Left ventricle myocardium inferior (tissue), 1 donor: ENCODE results near the gene TMEM182. TPM values are rescaled to one million over a fixed set of nuclear protein-coding genes. Genes with fewer than 3 reads are reported as not detected.
A peak's percentile ranks its signal among the peaks of the same experiment; 100 is the strongest.

ENCODE experiments used
- DNase-seq: peaks from one replicate; pipeline ENCODE4 v3.0.0-alpha.2; 2020
- H3K27ac ChIP-seq: fragments of 200-600 bp; replicated peaks from 2 replicates; pipeline ENCODE4 v1.8.0; 2021
- H3K27me3 ChIP-seq: fragments of 200-600 bp; 2 replicates; pipeline ENCODE4 v1.8.0; 2021; ENCODE audit warnings: low read depth
- H3K36me3 ChIP-seq: fragments of 200-600 bp; 2 replicates; pipeline ENCODE4 v1.8.0; 2021
- H3K4me1 ChIP-seq: fragments of 200-600 bp; 2 replicates; pipeline ENCODE4 v1.8.0; 2021
- H3K4me3 ChIP-seq: fragments of 200-600 bp; 2 replicates; pipeline ENCODE4 v1.8.0; 2021; ENCODE audit warnings: mild to moderate bottlenecking, moderate library complexity
- H3K9me3 ChIP-seq: fragments of 200-600 bp; replicated peaks from 2 replicates; pipeline ENCODE4 v1.8.0; 2021
- CTCF ChIP-seq: fragments of 200-600 bp; IDR thresholded peaks from 2 replicates; pipeline ENCODE4 v1.8.0; 2021; ENCODE audit warnings: antibody characterized with exemption, mild to moderate bottlenecking, borderline replicate concordance
- intact Hi-C: fragments of 100-400 bp; cut with micrococcal nuclease; formaldehyde crosslinking; loops from one replicate; pipeline ENCODE4 v1.11.0; 2022
- total RNA-seq: library from RNA; stranded (reverse); fragmentation: NEBNext Ultra II Directional; extraction: Animal tissue kit (Norgen Biotek cat#: 25700); gene quantifications from one replicate; pipeline ENCODE4 v1.2.1, GENCODE V29; 2021
- donor health status: DM: no; HTN: yes; CAD: no; lungs with severe emphysema.

Gene TMEM182
- total RNA-seq, 1 donor from 2014 or later: 174 TPM

- Histone ChIP-seq H3K27ac (no peak overlapping the region), H3K36me3 (no peaks in the 10 kb centered on the region), H3K4me3 (no peak overlapping the region), H3K4me1 (peaks cover 13% of the 10 kb centered on the region), H3K9me3 (no peaks in the 10 kb centered on the region), H3K27me3 (no peaks in the 10 kb centered on the region)
- intact Hi-C loops: no loop called here
- DNase-seq: peak; percentile 18
- TF ChIP-seq CTCF: peak; percentile 64
Observed at GRCh38 chr2:102841107-102841840, 79.4 kb downstream of the TMEM182 start.

- H3K9me3 ChIP-seq: no peaks in the 10 kb centered on the region
- H3K4me3 ChIP-seq: no peak overlapping the region
- H3K36me3 ChIP-seq: no peaks in the 10 kb centered on the region
- no peak overlapping the region for H3K27ac ChIP-seq
- intact Hi-C loops: no loop called here
- no peak for TF ChIP-seq CTCF
- peaks cover 18% of the 10 kb centered on the region for H3K4me1 ChIP-seq
- no peaks in the 10 kb centered on the region for H3K27me3 ChIP-seq
- DNase-seq: no peak
Observed at GRCh38 chr2:102843764-102844443, 82.1 kb downstream of the TMEM182 start.

- Histone ChIP-seq H3K27me3 (no peaks in the 10 kb centered on the region), H3K36me3 (no peaks in the 10 kb centered on the region), H3K27ac (no peak overlapping the region), H3K4me1 (peaks cover 16% of the 10 kb centered on the region), H3K9me3 (no peaks in the 10 kb centered on the region), H3K4me3 (no peak overlapping the region)
- DNase-seq: no peak
- TF ChIP-seq CTCF: no peak
- intact Hi-C loops: no loop called here
Observed at GRCh38 chr2:102844911-102845310, 83.1 kb downstream of the TMEM182 start.

DNA sequence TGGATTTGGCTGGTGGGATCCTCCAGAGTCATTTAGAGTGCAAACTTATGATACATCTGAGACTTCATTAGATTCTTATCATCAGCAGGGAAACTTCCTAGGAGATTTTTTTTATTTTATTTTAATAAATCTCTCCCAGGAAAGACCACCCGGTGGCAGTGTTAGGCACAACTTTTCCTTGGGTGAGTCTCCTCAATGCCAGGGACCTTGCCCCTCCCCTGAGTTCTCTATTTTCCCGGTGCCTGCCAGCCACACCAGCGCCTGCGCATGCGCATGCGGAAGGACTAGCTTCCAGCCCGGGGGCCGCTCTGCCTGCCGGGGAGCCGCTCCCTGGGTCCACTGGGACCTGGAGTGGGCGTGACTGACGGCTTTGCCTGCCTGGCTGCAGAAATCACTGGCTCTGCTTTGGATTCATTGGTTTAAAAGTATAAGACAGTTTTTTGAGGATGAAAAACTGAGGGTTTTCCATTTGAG is 86.6 kb downstream of the TMEM182 start:
- Histone ChIP-seq H3K4me3 (peak overlapping the region; percentile 58), H3K4me1 (peaks cover 9% of the 10 kb centered on the region), H3K9me3 (no peaks in the 10 kb centered on the region), H3K27ac (no peak overlapping the region), H3K27me3 (peaks cover 7% of the 10 kb centered on the region), H3K36me3 (no peaks in the 10 kb centered on the region)
- peak; percentile 85 for DNase-seq
- intact Hi-C loops: no loop called here
- no peak for TF ChIP-seq CTCF

DNA sequence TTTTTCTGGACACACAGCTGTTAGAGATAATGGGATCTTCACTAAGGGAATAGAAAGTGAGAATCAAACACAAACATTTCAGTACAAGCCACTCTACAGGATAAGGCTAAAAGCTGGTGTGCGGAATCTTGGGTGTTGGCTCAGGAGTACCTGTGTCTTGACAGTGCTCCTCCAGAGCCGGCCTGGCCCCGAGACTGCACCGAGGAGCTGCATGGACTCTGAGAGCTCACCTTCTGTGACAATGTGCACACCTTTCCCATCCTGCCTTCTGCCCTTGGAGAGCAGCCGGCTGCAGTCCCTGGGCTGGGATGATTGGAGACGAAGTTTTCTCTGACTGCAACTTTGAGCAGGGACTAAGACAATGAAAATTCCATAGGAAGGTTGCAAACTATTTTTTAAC is 89.1 kb downstream of the TMEM182 start:
- no peak for DNase-seq
- intact Hi-C loops: no loop called here
- peaks cover 7% of the 10 kb centered on the region for H3K27me3 ChIP-seq
- no peak for TF ChIP-seq CTCF
- no peak overlapping the region for H3K4me3 ChIP-seq
- H3K9me3 ChIP-seq: no peaks in the 10 kb centered on the region
- no peaks in the 10 kb centered on the region for H3K36me3 ChIP-seq
- no peak overlapping the region for H3K27ac ChIP-seq
- H3K4me1 ChIP-seq: peaks cover 9% of the 10 kb centered on the region
